WERI-Rb-1 (cell line): ENCODE results near the gene CAMTA1.

Experiments
- DNase-seq: peaks from one replicate; pipeline ENCODE4 v3.0.0-alpha.2; 2020
- H3K27ac ChIP-seq: fragments of 250-450 bp; sonication (Bioruptor Pico); 2 replicates; pipeline ENCODE4 v1.5.1; 2020; ENCODE audit warnings: mild to moderate bottlenecking, moderate library complexity
- H3K27me3 ChIP-seq: fragments of 250-450 bp; sonication (Bioruptor Pico); 2 replicates; pipeline ENCODE4 v1.5.1; 2021; ENCODE audit warnings: mild to moderate bottlenecking, low read depth, moderate library complexity; ENCODE audit not compliant: insufficient read depth, severe bottlenecking
- H3K36me3 ChIP-seq: fragments of 250-450 bp; sonication (Bioruptor Pico); 2 replicates; pipeline ENCODE4 v1.5.1; 2020; ENCODE audit warnings: mild to moderate bottlenecking, moderate library complexity
- H3K4me3 ChIP-seq: 2 replicates; pipeline ENCODE4 v1.5.1; 2011; ENCODE audit warnings: low read depth, mild to moderate bottlenecking, control low read depth, low read length
- H3K9me3 ChIP-seq: fragments of 250-450 bp; sonication (Bioruptor Pico); 2 replicates; pipeline ENCODE4 v1.5.1; 2021; ENCODE audit warnings: mild to moderate bottlenecking, moderate library complexity; ENCODE audit not compliant: severe bottlenecking
- TF ChIP-seq, protein P1 (sequence below): IDR thresholded peaks from 2 replicates; pipeline ENCODE4 v1.5.1; 2011; ENCODE audit warnings: low read depth, mild to moderate bottlenecking, control low read depth, inconsistent platforms, low read length

The CAMTA1 gene

DNA sequence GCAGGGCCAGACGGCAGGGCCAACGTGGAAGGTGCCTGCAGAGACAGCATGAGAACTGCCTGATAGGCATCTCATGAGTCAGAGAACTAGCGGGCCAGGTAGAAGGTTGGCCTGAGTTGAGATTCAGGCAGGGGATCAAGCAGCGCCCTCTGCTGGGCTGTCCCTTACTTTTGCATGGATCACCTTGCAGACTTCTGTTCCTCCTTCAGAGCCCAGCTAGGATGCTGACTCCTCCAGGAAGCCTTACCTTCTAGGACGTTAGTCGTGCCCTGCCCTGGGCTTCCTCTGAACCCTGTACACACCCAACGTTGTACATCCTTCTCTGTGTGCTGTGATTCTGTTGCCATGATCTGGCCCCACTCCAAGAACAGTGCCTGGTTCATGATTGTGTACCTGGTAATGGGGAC, 754.5 kb downstream of the CAMTA1 start:
- TF ChIP-seq, protein P1, sequence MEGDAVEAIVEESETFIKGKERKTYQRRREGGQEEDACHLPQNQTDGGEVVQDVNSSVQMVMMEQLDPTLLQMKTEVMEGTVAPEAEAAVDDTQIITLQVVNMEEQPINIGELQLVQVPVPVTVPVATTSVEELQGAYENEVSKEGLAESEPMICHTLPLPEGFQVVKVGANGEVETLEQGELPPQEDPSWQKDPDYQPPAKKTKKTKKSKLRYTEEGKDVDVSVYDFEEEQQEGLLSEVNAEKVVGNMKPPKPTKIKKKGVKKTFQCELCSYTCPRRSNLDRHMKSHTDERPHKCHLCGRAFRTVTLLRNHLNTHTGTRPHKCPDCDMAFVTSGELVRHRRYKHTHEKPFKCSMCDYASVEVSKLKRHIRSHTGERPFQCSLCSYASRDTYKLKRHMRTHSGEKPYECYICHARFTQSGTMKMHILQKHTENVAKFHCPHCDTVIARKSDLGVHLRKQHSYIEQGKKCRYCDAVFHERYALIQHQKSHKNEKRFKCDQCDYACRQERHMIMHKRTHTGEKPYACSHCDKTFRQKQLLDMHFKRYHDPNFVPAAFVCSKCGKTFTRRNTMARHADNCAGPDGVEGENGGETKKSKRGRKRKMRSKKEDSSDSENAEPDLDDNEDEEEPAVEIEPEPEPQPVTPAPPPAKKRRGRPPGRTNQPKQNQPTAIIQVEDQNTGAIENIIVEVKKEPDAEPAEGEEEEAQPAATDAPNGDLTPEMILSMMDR: peak; percentile 96
- Histone ChIP-seq H3K27ac (no peak overlapping the region), H3K9me3 (peaks cover 3% of the 10 kb centered on the region), H3K27me3 (no peaks in the 10 kb centered on the region), H3K4me3 (no peak overlapping the region), H3K36me3 (no peaks in the 10 kb centered on the region)
- peak; percentile 75 for DNase-seq

GRCh38 chr1:7540816-7541215, 755.6 kb downstream of the CAMTA1 start:
- Histone ChIP-seq H3K9me3 (peaks cover 3% of the 10 kb centered on the region), H3K27me3 (no peaks in the 10 kb centered on the region), H3K27ac (no peak overlapping the region), H3K36me3 (no peaks in the 10 kb centered on the region), H3K4me3 (no peak overlapping the region)
- DNase-seq: no peak
- TF ChIP-seq, protein P1: no peak

- Histone ChIP-seq H3K4me3 (no peak overlapping the region), H3K9me3 (peaks cover 3% of the 10 kb centered on the region)
- TF ChIP-seq, protein P1: no peak
These were observed 756.4 kb downstream of the CAMTA1 start for GRCh38 chr1:7541629-7542028.

DNA sequence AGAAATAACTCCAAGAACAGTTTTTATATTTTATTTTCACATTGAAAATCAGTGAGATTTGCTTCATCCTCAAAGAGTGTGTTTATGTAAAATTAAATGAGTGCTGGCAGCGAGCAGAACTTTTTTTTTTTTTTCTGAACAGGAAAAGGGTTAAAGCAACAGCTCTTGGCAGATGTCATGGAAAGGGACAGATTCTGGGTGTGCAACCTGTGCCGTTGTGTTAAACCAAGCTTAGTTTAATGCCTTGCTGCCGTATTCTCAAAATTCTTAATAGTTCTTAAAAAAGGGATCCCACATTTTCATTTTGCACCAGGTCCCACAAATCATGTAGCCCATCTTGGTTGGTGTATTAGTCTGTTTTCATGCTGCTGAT, 758.5 kb downstream of the CAMTA1 start:
- TF ChIP-seq, protein P1: no peak
- no peak overlapping the region for H3K4me3 ChIP-seq
- no peaks in the 10 kb centered on the region for H3K27me3 ChIP-seq
- no peak overlapping the region for H3K27ac ChIP-seq
- no peaks in the 10 kb centered on the region for H3K36me3 ChIP-seq
- H3K9me3 ChIP-seq: peaks cover 3% of the 10 kb centered on the region
- DNase-seq: no peak

More at GRCh38 chr1:7541629-7542028, 756.4 kb downstream of the CAMTA1 start:
- H3K36me3 ChIP-seq: no peaks in the 10 kb centered on the region
- no peaks in the 10 kb centered on the region for H3K27me3 ChIP-seq
- no peak for DNase-seq
- no peak overlapping the region for H3K27ac ChIP-seq

GRCh38 chr1:7549277-7550161, 764.3 kb downstream of the CAMTA1 start:
- Histone ChIP-seq H3K4me3 (no peak overlapping the region), H3K36me3 (no peaks in the 10 kb centered on the region), H3K27ac (no peak overlapping the region), H3K27me3 (no peaks in the 10 kb centered on the region), H3K9me3 (no peaks in the 10 kb centered on the region)
- DNase-seq: peak; percentile 2
- TF ChIP-seq, protein P1: no peak
